GM21367 (cell line): ENCODE data around the gene ZMAT5.

Experiments
- ATAC-seq: cut with Tn5 transposase; IDR thresholded peaks from one replicate; pipeline ENCODE4 v1.9.1; 2021; ENCODE audit not compliant: unreplicated experiment

The ZMAT5 gene, protein sequence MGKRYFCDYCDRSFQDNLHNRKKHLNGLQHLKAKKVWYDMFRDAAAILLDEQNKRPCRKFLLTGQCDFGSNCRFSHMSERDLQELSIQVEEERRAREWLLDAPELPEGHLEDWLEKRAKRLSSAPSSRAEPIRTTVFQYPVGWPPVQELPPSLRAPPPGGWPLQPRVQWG

GRCh38 chr22:29766632-29767170 lies at the start of gene ZMAT5:
Gene ZMAT5 (minus strand): TSS chr22:29767007. CDS start chr22:29748544, 18,463 bp downstream.
- peak; percentile 85 for ATAC-seq

- ATAC-seq = no peak
Measured at GRCh38 chr22:29816539-29816938, 49.7 kb upstream of the ZMAT5 start.

GRCh38 chr22:29816128-29816527 lies 49.3 kb upstream of the ZMAT5 start:
- no peak for ATAC-seq

DNA sequence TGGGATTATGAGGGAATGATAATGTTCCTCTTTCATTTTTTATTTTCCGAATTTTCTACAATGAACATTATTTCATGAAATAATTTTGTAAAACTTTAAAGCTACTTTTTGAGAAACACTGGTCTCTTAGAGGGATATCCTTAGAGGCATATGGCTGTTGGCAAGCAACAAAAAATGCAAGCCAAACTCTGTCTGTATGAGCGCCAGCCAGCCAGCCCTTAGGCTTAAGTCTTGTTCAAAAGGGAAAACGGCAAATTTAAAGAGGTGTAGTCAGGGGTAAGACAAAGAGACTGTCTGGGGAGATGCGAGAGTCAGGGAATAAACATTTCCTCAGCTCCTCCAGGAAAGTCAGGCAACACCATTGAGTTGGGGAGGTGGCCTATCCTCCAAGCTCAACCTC lies 48.8 kb upstream of the ZMAT5 start:
- ATAC-seq = no peak

DNA sequence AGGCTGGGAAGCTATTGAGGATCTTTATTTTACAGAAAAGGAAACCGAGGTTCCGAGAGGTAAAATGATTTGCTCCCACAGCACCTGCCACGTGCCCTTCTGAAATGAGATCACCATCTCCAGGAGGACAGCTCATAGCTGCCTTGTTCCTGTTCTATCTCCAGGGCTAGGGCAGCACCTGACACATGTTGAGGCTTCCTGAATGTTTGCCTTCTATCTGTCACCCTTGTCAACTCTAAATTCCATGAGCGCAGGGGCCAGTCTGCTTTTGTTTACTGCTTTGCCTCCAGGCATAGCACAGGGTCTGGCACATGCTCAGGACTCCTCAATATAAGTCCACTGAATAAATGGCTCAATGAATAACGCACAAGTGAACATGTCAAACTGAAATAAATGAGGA lies 47.2 kb upstream of the ZMAT5 start:
- no peak for ATAC-seq

- ATAC-seq = no peak
Measured at GRCh38 chr22:29813563-29813962, 46.8 kb upstream of the ZMAT5 start.

- ATAC-seq = no peak
Measured at GRCh38 chr22:29813126-29813525, 46.3 kb upstream of the ZMAT5 start.

GRCh38 chr22:29811377-29811776 lies 44.6 kb upstream of the ZMAT5 start:
- ATAC-seq = no peak

GRCh38 chr22:29810216-29810615 lies 43.4 kb upstream of the ZMAT5 start:
- ATAC-seq = no peak

GRCh38 chr22:29806196-29806595 lies 39.4 kb upstream of the ZMAT5 start:
- no peak for ATAC-seq

DNA sequence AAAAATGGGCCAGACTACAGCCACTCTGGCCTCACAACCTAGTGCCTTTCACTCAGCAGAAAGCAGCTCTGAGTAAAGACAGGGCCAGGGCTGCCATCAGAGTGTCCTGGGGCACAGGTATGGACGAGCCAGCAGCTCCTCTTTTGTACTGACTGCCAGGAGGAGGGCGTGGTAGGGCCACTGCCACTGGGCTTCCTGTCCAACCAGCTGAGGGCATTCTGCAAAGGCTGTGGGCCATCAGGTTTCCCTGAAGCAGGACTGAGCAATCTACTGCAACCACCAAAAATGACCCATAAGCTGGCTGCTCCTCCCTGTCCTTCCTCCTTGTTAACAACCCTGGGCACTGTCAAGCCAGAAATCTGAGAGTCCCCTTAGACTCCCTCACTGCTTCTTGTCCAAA lies 38.2 kb upstream of the ZMAT5 start:
- ATAC-seq = no peak

- no peak for ATAC-seq
Measured at GRCh38 chr22:29803190-29803589, 36.4 kb upstream of the ZMAT5 start.

GRCh38 chr22:29801796-29802195 lies 35.0 kb upstream of the ZMAT5 start:
- no peak for ATAC-seq

GRCh38 chr22:29801153-29801552 lies 34.3 kb upstream of the ZMAT5 start:
- no peak for ATAC-seq

GRCh38 chr22:29799217-29799680 lies 32.4 kb upstream of the ZMAT5 start:
- ATAC-seq = no peak

- no peak for ATAC-seq
Measured at GRCh38 chr22:29798801-29799200, 32.0 kb upstream of the ZMAT5 start.

GRCh38 chr22:29798318-29798717 lies 31.5 kb upstream of the ZMAT5 start:
- no peak for ATAC-seq

GRCh38 chr22:29797351-29797750 lies 30.5 kb upstream of the ZMAT5 start:
- ATAC-seq = no peak

DNA sequence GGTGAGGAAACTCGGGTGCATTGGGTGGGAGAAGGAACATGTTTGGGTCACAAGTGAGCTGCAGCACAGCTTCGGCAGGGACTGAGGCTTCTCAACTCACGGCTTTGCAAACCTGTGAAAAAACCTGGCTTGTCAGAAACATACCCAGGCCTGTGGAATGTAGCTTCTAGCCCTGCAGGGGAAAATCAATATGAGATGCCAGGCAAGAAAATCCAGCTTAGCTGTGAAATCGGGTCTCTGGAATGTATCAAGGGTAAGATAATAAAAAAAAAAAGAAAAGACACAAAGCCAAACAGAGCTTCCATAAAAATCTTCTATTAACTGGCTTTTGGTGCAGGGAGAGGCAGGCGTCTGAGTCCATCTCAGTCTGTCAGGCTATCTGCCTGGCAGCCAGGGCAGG lies 28.9 kb upstream of the ZMAT5 start:
- no peak for ATAC-seq

- no peak for ATAC-seq
Measured at GRCh38 chr22:29793396-29793795, 26.6 kb upstream of the ZMAT5 start.

DNA sequence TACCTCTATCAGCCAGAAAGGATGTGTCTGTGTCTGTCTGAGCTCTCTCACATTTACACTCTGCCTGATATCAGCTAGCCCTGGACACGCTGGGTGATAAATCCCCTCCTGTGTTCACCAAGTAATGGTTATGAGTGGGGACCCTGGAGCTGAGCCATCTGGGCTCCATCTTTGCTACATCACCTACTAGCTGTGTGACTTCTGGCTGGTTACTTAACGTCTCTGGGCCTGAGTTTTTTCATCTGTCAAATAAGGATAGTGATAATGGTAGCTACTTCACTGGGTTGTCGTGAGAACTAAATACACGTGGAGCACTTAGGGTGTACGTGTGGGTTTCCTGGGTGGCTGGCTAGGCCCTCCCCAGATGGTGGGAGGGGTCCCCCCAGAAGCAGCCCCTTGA lies 23.3 kb upstream of the ZMAT5 start:
- ATAC-seq = no peak

GRCh38 chr22:29788339-29789279 lies 21.8 kb upstream of the ZMAT5 start:
- ATAC-seq = no peak
